Bronchial epithelial cell (primary cell): ENCODE measurements around the gene DZIP1. TPM values are rescaled to one million over a fixed set of nuclear protein-coding genes. Genes with fewer than 3 reads are reported as not detected.
"Not testable (repeated sequence)": the region's sequence is repeated elsewhere in the genome, so short reads cannot be mapped to it uniquely, and the experiment has no call there.

ENCODE experiments used
- DNase-seq: peaks from one replicate; pipeline ENCODE4 v3.0.0-alpha.2; 2010; ENCODE audit warnings: low read depth
- FAIRE-seq: peaks from 2 replicates; lab custom pipeline; 2011; peaks lifted over from hg19 to GRCh38; lab: Jason Lieb, UNC
- H3K27me3 ChIP-seq: 2 replicates; pipeline ENCODE4 v1.5.1; 2011; ENCODE audit warnings: low read length; ENCODE audit not compliant: control insufficient read depth, insufficient read depth
- H3K36me3 ChIP-seq: 2 replicates; pipeline ENCODE4 v1.5.1; 2011; ENCODE audit warnings: low read length; ENCODE audit not compliant: control insufficient read depth, insufficient read depth
- H3K4me3 ChIP-seq: 2 replicates; pipeline ENCODE4 v1.5.1; 2011; ENCODE audit warnings: mild to moderate bottlenecking, low read depth, low read length, control low read depth
- total RNA-seq: library from RNA; depleted of rRNA; stranded (reverse); fragments of >200 nt; gene quantifications from 2 replicates; pipeline ENCODE4 v1.2.1, GENCODE V29; 2014
- TF ChIP-seq, protein P1 (sequence below): IDR thresholded peaks from 2 replicates; pipeline ENCODE4 v1.5.1; 2011; ENCODE audit warnings: mild to moderate bottlenecking, moderate library complexity, low read length, control low read depth, inconsistent platforms; ENCODE audit not compliant: insufficient read depth, severe bottlenecking

The DZIP1 gene, protein sequence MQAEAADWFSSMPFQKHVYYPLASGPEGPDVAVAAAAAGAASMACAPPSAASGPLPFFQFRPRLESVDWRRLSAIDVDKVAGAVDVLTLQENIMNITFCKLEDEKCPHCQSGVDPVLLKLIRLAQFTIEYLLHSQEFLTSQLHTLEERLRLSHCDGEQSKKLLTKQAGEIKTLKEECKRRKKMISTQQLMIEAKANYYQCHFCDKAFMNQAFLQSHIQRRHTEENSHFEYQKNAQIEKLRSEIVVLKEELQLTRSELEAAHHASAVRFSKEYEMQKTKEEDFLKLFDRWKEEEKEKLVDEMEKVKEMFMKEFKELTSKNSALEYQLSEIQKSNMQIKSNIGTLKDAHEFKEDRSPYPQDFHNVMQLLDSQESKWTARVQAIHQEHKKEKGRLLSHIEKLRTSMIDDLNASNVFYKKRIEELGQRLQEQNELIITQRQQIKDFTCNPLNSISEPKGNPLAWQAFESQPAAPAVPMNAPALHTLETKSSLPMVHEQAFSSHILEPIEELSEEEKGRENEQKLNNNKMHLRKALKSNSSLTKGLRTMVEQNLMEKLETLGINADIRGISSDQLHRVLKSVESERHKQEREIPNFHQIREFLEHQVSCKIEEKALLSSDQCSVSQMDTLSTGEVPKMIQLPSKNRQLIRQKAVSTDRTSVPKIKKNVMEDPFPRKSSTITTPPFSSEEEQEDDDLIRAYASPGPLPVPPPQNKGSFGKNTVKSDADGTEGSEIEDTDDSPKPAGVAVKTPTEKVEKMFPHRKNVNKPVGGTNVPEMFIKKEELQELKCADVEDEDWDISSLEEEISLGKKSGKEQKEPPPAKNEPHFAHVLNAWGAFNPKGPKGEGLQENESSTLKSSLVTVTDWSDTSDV
- total RNA-seq = 0.79 and 3.8 TPM in 2 replicates

- Histone ChIP-seq H3K27me3 (peaks cover 2% of the 10 kb centered on the region), H3K36me3 (no peaks in the 10 kb centered on the region), H3K4me3 (peak within 1 kb of the TSS; percentile 43)
- FAIRE-seq (no peak), DNase-seq (peak; percentile 32)
- TF ChIP-seq, protein P1, sequence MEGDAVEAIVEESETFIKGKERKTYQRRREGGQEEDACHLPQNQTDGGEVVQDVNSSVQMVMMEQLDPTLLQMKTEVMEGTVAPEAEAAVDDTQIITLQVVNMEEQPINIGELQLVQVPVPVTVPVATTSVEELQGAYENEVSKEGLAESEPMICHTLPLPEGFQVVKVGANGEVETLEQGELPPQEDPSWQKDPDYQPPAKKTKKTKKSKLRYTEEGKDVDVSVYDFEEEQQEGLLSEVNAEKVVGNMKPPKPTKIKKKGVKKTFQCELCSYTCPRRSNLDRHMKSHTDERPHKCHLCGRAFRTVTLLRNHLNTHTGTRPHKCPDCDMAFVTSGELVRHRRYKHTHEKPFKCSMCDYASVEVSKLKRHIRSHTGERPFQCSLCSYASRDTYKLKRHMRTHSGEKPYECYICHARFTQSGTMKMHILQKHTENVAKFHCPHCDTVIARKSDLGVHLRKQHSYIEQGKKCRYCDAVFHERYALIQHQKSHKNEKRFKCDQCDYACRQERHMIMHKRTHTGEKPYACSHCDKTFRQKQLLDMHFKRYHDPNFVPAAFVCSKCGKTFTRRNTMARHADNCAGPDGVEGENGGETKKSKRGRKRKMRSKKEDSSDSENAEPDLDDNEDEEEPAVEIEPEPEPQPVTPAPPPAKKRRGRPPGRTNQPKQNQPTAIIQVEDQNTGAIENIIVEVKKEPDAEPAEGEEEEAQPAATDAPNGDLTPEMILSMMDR = no peak
Measured at GRCh38 chr13:95644601-95645052, at the start of gene DZIP1. Gene DZIP1, minus strand, starts transcription at chr13:95644706. Its CDS starts 2,677 bp downstream, at chr13:95642029.

GRCh38 chr13:95690986-95691385 is 46.5 kb upstream of the DZIP1 start:
- H3K4me3 ChIP-seq, H3K27me3 ChIP-seq, DNase-seq, H3K36me3 ChIP-seq, FAIRE-seq: not testable (repeated sequence)

DNA sequence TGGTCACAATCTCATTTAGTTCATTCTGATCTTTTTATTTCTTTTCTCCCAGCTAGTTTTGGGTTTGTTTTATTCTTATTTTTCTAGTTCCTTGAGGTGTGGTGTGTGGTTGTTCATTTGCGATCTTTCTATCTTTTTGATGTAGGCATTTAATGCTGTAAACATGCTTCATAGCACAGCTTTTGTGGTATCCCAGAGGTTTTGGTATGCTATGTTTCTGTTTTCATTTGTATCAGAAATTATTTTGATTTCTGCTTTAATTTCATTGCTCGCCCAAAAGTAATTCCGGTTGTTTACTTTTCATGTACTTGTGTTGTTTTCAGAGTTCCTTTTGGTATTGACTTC is 45.0 kb upstream of the DZIP1 start:
- Histone ChIP-seq H3K36me3 (no peaks in the 10 kb centered on the region), H3K4me3 (no peak overlapping the region), H3K27me3 (no peaks in the 10 kb centered on the region)
- TF ChIP-seq, protein P1 = no peak
- DNase-seq (no peak), FAIRE-seq (no peak)

DNA sequence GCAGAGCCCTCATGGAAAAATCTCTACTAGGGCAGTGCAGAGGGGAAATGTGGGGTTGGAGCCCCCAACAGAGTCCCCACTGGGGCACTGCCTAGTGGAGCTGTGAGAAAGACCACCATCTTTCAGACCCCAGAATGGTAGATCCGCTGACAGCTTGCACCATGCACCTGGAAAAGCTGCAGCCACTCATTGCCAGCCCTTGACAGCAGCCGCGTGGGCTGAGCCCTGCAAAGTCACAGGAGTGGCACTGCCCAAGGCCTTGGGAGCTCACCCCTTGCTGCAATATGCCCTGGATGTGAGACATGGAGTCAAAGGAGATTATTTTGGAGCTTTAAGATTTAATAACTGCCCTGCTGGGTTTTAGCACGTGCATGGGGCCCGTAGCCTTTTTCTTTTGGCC is 40.5 kb upstream of the DZIP1 start:
- not testable (repeated sequence) for DNase-seq, H3K4me3 ChIP-seq, H3K27me3 ChIP-seq, FAIRE-seq, H3K36me3 ChIP-seq

- Histone ChIP-seq H3K4me3 (no peak overlapping the region), H3K27me3 (no peaks in the 10 kb centered on the region), H3K36me3 (no peaks in the 10 kb centered on the region)
- FAIRE-seq = no peak
- TF ChIP-seq, protein P1 = no peak
- DNase-seq = no peak
Measured at GRCh38 chr13:95684418-95684817, 39.9 kb upstream of the DZIP1 start.

DNA sequence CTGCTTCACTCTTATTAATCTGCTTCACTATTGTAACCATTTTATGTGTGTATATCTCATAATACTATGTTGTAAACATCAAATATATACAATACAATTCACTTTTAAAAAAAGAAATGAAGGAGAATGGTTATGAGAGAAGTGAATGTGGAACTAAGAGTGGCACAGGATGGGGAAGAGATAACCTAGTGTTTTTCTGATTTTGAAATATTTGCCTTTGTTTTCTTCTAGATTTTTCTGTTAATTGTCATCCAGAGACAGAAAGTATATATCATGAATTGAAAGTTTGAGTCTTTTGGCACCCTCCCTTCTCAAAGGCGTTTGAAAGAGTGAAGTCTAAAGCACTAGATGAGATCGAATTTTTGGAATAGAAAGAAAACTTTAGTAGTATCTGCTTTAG is 35.2 kb upstream of the DZIP1 start:
- FAIRE-seq (no peak), DNase-seq (no peak)
- no peaks in the 10 kb centered on the region for H3K36me3 ChIP-seq
- no peak overlapping the region for H3K4me3 ChIP-seq
- TF ChIP-seq, protein P1 = no peak
- H3K27me3 ChIP-seq = no peaks in the 10 kb centered on the region
